Neuronal stem cell (in vitro differentiated cells): ENCODE measurements around the gene KRT79.

Source experiments
- DNase-seq: peaks from one replicate; pipeline ENCODE4 v3.0.0-alpha.2; 2013; ENCODE audit warnings: low spot score
- H2AFZ ChIP-seq: one replicate; pipeline ENCODE4 v1.6.1; 2013; ENCODE audit warnings: mild to moderate bottlenecking, low read length, inconsistent platforms
- H2AK5ac ChIP-seq: 2 replicates; pipeline ENCODE4 v1.6.1; 2013; ENCODE audit warnings: low read depth, mild to moderate bottlenecking, inconsistent platforms, low read length, moderate library complexity, mixed read lengths
- H2BK120ac ChIP-seq: 2 replicates; pipeline ENCODE4 v1.6.1; 2013; ENCODE audit warnings: low read depth, mild to moderate bottlenecking, inconsistent platforms, low read length, moderate library complexity, mixed read lengths
- H2BK12ac ChIP-seq: one replicate; pipeline ENCODE4 v1.6.1; 2013; ENCODE audit warnings: low read length, inconsistent platforms
- H2BK15ac ChIP-seq: 2 replicates; pipeline ENCODE4 v1.6.1; 2013; ENCODE audit warnings: mild to moderate bottlenecking, low read length, inconsistent platforms, mixed read lengths
- H2BK5ac ChIP-seq: one replicate; pipeline ENCODE4 v1.6.1; 2013; ENCODE audit warnings: inconsistent platforms, mild to moderate bottlenecking, low read length, moderate library complexity
- H3K14ac ChIP-seq: one replicate; pipeline ENCODE4 v1.6.1; 2013; ENCODE audit warnings: low read length, inconsistent platforms
- H3K18ac ChIP-seq: 2 replicates; pipeline ENCODE4 v1.6.1; 2013; ENCODE audit warnings: low read length, inconsistent platforms
- H3K23ac ChIP-seq: 2 replicates; pipeline ENCODE4 v1.6.1; 2013; ENCODE audit warnings: low read depth, mild to moderate bottlenecking, mixed read lengths, low read length, inconsistent platforms; ENCODE audit not compliant: poor library complexity
- H3K27ac ChIP-seq: replicated peaks from 3 replicates; pipeline ENCODE4 v1.5.1; 2013; ENCODE audit warnings: low read length, inconsistent platforms
- H3K27me3 ChIP-seq, 3 experiments: 2 replicates each; pipeline ENCODE4 v1.6.1; 2013; ENCODE audit warnings: low read length in 3 of 3, mild to moderate bottlenecking in 2 of 3, inconsistent platforms in 1 of 3, low read depth in 1 of 3, mixed read lengths in 1 of 3, moderate library complexity in 1 of 3; ENCODE audit not compliant: control insufficient read depth in 3 of 3, insufficient read depth in 3 of 3
- H3K36me3 ChIP-seq, 2 donors: replicated peaks in 1 of 2; 2 replicates each; pipeline ENCODE4 v1.6.1; 2013; ENCODE audit warnings: low read length in 2 of 2; ENCODE audit not compliant: control insufficient read depth in 2 of 2, insufficient read depth in 2 of 2
- H3K4ac ChIP-seq: 2 replicates; pipeline ENCODE4 v1.6.1; 2013; ENCODE audit warnings: inconsistent platforms, mild to moderate bottlenecking, low read length, moderate library complexity
- H3K4me1 ChIP-seq, 2 donors: 1 replicate in 1 of 2; 2 replicates in 1 of 2; pipeline ENCODE4 v1.6.1; 2013; ENCODE audit warnings: low read length in 2 of 2, low read depth in 1 of 2; ENCODE audit not compliant: control insufficient read depth in 2 of 2, insufficient read depth in 1 of 2
- H3K4me2 ChIP-seq: one replicate; pipeline ENCODE4 v1.6.1; 2013; ENCODE audit warnings: mild to moderate bottlenecking, low read length, inconsistent platforms; ENCODE audit not compliant: insufficient read depth, poor library complexity, severe bottlenecking
- H3K4me3 ChIP-seq, 2 donors: 2 replicates each; pipeline ENCODE4 v1.5.1; 2013; ENCODE audit warnings: low read length in 2 of 2, mild to moderate bottlenecking in 2 of 2, inconsistent platforms in 1 of 2, moderate library complexity in 1 of 2
- H3K79me1 ChIP-seq: one replicate; pipeline ENCODE4 v1.6.1; 2013; ENCODE audit warnings: low read depth, mild to moderate bottlenecking, inconsistent platforms, low read length, moderate library complexity
- H3K9ac ChIP-seq: one replicate; pipeline ENCODE4 v1.6.1; 2013; ENCODE audit warnings: mild to moderate bottlenecking, low read depth, low read length, inconsistent platforms; ENCODE audit not compliant: poor library complexity
- H3K9me3 ChIP-seq, 2 donors: replicated peaks in 1 of 2; 2 replicates each; pipeline versions ENCODE3 to v1.6.1; 2013; ENCODE audit warnings: low read length in 2 of 2, mild to moderate bottlenecking in 2 of 2, inconsistent platforms in 1 of 2, low read depth in 1 of 2, mixed read lengths in 1 of 2, moderate library complexity in 1 of 2; ENCODE audit not compliant: control insufficient read depth in 2 of 2, insufficient read depth in 1 of 2
- H4K8ac ChIP-seq: one replicate; pipeline ENCODE4 v1.6.1; 2013; ENCODE audit warnings: low read depth, mild to moderate bottlenecking, inconsistent platforms, low read length, moderate library complexity
- H4K91ac ChIP-seq: one replicate; pipeline ENCODE4 v1.6.1; 2013; ENCODE audit warnings: low read length, low read depth, mild to moderate bottlenecking, inconsistent platforms; ENCODE audit not compliant: poor library complexity
- WGBS, 2 donors: extraction: QIAGEN DNeasy Blood & Tissue Kit; methylation state at CpG; one replicate each; pipeline ENCODE4 v1.1.7; 2013; ENCODE audit warnings: missing lambda C conversion rate in 2 of 2, mixed read lengths in 1 of 2; ENCODE audit not compliant: insufficient read length in 2 of 2, insufficient replicate concordance in 1 of 2; ENCODE audit errors: extremely low coverage in 2 of 2; 5-methylcytosine and 5-hydroxymethylcytosine counted together

Gene KRT79

DNA sequence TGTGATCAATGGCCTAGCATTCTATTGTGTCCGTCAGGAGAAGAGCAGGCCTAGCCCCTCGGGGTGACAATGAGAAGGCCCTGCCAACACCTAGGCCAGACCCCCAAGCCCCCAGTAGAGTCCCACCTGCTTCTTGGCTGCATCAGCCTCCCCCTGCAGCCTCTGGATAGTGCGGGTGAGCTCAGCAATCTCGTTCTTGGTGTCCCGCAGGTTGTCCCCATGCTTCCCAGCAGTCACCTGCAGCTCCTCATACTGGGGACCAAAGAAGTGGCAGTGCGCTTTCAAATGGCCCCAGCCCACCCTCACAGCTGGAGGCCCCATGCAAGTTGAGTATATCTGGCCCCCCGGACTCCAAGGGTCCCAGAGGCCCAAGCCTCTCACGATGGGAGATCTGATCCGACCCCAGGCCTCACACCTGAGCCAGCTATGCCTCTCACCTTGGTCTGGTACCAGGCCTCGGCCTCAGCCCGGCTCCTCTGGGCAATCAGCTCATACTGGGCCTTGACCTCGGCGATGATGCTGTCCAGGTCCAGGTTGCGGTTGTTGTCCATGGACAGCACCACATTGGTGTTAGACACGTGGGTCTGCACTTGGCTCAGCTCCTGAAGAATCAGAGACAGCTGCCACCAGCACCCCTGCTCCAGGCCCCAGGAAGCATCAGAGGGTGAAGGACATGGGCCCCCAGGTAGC, 10.2 kb downstream of the KRT79 start:
- Histone ChIP-seq H4K8ac (no peak overlapping the region), H3K4me1 (peaks cover 0 to 28% of the 10 kb centered on the region in 2 donors), H3K18ac (no peak overlapping the region), H2BK12ac (no peak overlapping the region), H4K91ac (no peak overlapping the region), H3K27ac (no peak overlapping the region), H3K4me2 (no peak overlapping the region), H3K27me3 (peaks cover 0 to 10% (median 0%) of the 10 kb centered on the region in 3 experiments), H3K9ac (no peak overlapping the region), H2AK5ac (no peak overlapping the region), H3K14ac (no peak overlapping the region), H2BK5ac (peak overlapping the region; percentile 13), H3K4me3 (peak overlapping the region in 1 of 2 donors; percentile 17), H3K79me1 (no peaks in the 10 kb centered on the region), H3K9me3 (no peaks in the 10 kb centered on the region), H2AFZ (no peak overlapping the region), H2BK120ac (no peak overlapping the region), H2BK15ac (no peak overlapping the region), H3K4ac (no peak overlapping the region), H3K36me3 (no peaks in the 10 kb centered on the region), H3K23ac (no peak overlapping the region)
- DNase-seq: no peak
- WGBS, 2 donors: no CpG with 5 or more reads among the region's 15 CpGs

GRCh38 chr12:52822771-52823510, 11.2 kb downstream of the KRT79 start:
- H2BK120ac ChIP-seq: no peak overlapping the region
- H3K9ac ChIP-seq: no peak overlapping the region
- no peak for DNase-seq
- H3K27ac ChIP-seq: no peak overlapping the region
- no peak overlapping the region for H2BK12ac ChIP-seq
- no peak overlapping the region for H3K18ac ChIP-seq
- no peak overlapping the region for H3K4me2 ChIP-seq
- no peak overlapping the region for H2BK5ac ChIP-seq
- H3K14ac ChIP-seq: no peak overlapping the region
- no CpG with 5 or more reads among the region's 16 CpGs for whole genome bisulfite sequencing, 2 donors
- H2BK15ac ChIP-seq: no peak overlapping the region
- H3K4ac ChIP-seq: no peak overlapping the region
- H3K4me1 ChIP-seq: peaks cover 0 to 34% of the 10 kb centered on the region in 2 donors
- no peak overlapping the region for H4K8ac ChIP-seq
- H3K36me3 ChIP-seq: no peaks in the 10 kb centered on the region
- H3K79me1 ChIP-seq: no peaks in the 10 kb centered on the region
- H3K23ac ChIP-seq: no peak overlapping the region
- no peak overlapping the region for H3K4me3 ChIP-seq
- peak overlapping the region; percentile 0 for H2AK5ac ChIP-seq
- H4K91ac ChIP-seq: no peak overlapping the region
- H3K9me3 ChIP-seq: no peaks in the 10 kb centered on the region
- peaks cover 0 to 18% (median 0%) of the 10 kb centered on the region in 3 experiments for H3K27me3 ChIP-seq
- no peak overlapping the region for H2AFZ ChIP-seq

DNA sequence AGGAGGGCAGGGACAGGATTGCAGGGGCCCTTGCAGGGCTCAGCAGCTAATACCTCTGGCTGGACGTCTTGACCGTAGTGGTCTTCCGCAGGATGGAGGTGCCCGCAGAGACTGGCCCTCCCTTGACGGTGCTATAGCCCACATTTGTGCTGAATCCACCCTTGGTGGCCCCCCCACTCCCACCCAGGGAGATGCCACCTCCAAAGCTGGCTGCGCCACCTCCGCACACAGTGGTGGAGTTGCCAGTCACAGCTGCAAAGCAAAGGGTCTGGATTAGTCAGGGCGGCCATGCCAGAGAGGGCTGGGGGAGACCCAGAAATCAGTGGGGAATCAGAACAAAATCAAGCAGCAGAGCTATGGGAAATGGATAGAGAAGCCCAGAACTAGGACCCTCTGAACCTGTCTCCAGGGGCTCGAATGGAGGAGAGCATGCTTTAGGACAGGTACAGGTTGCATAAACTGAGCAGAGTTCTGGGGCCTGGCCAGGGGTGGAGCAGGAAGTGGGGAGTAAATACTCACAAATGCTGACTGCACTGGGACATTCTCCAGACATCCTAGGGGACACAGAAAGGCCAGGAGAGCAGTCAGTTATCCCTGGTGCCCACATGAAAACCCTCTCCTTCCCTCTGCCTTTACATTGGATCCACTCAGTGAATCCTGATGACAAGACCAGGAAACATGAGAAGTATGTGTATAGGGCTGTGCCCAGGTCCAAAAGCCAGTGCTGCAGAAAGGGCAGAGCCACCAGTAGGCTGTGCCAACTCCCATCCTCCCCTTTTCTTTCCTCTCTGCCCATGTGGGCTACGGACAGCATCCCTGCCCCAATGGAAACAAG, 12.1 kb downstream of the KRT79 start:
- Histone ChIP-seq H3K23ac (no peak overlapping the region), H2BK5ac (no peak overlapping the region), H2BK12ac (no peak overlapping the region), H3K4me2 (no peak overlapping the region), H3K4me1 (peaks cover 0 to 29% of the 10 kb centered on the region in 2 donors), H2AFZ (no peak overlapping the region), H3K27me3 (peaks cover 0 to 18% (median 0%) of the 10 kb centered on the region in 3 experiments), H2AK5ac (peak overlapping the region; percentile 64), H4K8ac (no peak overlapping the region), H3K9ac (no peak overlapping the region), H2BK15ac (no peak overlapping the region), H4K91ac (no peak overlapping the region), H3K4ac (no peak overlapping the region), H3K27ac (no peak overlapping the region), H3K79me1 (no peaks in the 10 kb centered on the region), H3K9me3 (no peaks in the 10 kb centered on the region), H3K18ac (peak overlapping the region; percentile 61), H3K36me3 (no peaks in the 10 kb centered on the region), H3K14ac (no peak overlapping the region), H3K4me3 (no peak overlapping the region), H2BK120ac (no peak overlapping the region)
- no peak for DNase-seq
- no CpG with 5 or more reads among the region's 10 CpGs for WGBS, 2 donors
